Measurements from ENCODE around the gene PDE10A.

Gene PDE10A

DNA sequence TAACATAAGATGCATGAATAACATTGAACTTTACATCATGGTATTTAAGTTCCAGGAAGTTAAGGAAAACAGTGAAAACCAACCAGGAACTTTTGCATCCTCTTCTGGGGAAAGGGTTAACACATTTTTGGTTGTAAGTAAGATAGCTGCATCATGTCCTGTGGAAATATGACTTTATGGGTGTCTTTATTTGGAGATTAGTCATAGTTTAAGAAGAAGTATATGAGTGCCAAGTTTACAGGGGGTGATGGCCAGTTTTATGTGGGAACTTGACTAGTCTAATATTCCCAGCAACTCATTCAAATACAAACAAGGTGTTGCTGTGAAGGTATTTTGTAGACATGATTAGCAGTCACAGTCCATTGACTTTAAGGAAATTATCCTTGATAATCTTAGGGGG lies 78.0 kb downstream of the PDE10A start:
- H3K4me1 ChIP-seq (ENCODE audit: control insufficient read depth, insufficient read depth, low read length), result no peaks in the 10 kb centered on the region
- H3K9ac ChIP-seq (ENCODE audit: low read length), result no peak overlapping the region
- no peaks in the 10 kb centered on the region for H3K36me3 ChIP-seq (ENCODE audit: control insufficient read depth, insufficient read depth, low read length)
- H3K27me3 ChIP-seq (ENCODE audit: control insufficient read depth, insufficient read depth, low read length), result no peaks in the 10 kb centered on the region
- H3K27ac ChIP-seq (ENCODE audit: low read depth, low read length), result no peak overlapping the region
- no peak overlapping the region for H3K4me3 ChIP-seq (ENCODE audit: low read length)

GRCh38 chr6:165584541-165584940 lies 78.5 kb downstream of the PDE10A start:
- no peak overlapping the region for H3K27ac ChIP-seq (ENCODE audit: low read depth, low read length)
- no peaks in the 10 kb centered on the region for H3K27me3 ChIP-seq (ENCODE audit: control insufficient read depth, insufficient read depth, low read length)
- H3K9ac ChIP-seq (ENCODE audit: low read length), result no peak overlapping the region
- no peaks in the 10 kb centered on the region for H3K4me1 ChIP-seq (ENCODE audit: control insufficient read depth, insufficient read depth, low read length)
- H3K4me3 ChIP-seq (ENCODE audit: low read length), result no peak overlapping the region
- no peaks in the 10 kb centered on the region for H3K36me3 ChIP-seq (ENCODE audit: control insufficient read depth, insufficient read depth, low read length)

GRCh38 chr6:165581678-165582077 lies 81.4 kb downstream of the PDE10A start:
- Histone ChIP-seq H3K9ac (ENCODE audit: low read length) (no peak overlapping the region), H3K36me3 (ENCODE audit: control insufficient read depth, insufficient read depth, low read length) (no peaks in the 10 kb centered on the region), H3K27me3 (ENCODE audit: control insufficient read depth, insufficient read depth, low read length) (no peaks in the 10 kb centered on the region), H3K4me1 (ENCODE audit: control insufficient read depth, insufficient read depth, low read length) (no peaks in the 10 kb centered on the region), H3K27ac (ENCODE audit: low read depth, low read length) (no peak overlapping the region), H3K4me3 (ENCODE audit: low read length) (no peak overlapping the region)

- Histone ChIP-seq H3K36me3 (ENCODE audit: control insufficient read depth, insufficient read depth, low read length) (no peaks in the 10 kb centered on the region), H3K4me1 (ENCODE audit: control insufficient read depth, insufficient read depth, low read length) (no peaks in the 10 kb centered on the region), H3K27me3 (ENCODE audit: control insufficient read depth, insufficient read depth, low read length) (no peaks in the 10 kb centered on the region), H3K4me3 (ENCODE audit: low read length) (no peak overlapping the region), H3K27ac (ENCODE audit: low read depth, low read length) (no peak overlapping the region), H3K9ac (ENCODE audit: low read length) (no peak overlapping the region)
Observed at GRCh38 chr6:165580136-165580535, 82.9 kb downstream of the PDE10A start.

- no peak overlapping the region for H3K9ac ChIP-seq (ENCODE audit: low read length)
- no peak overlapping the region for H3K4me3 ChIP-seq (ENCODE audit: low read length)
- H3K27ac ChIP-seq (ENCODE audit: low read depth, low read length), result no peak overlapping the region
- no peaks in the 10 kb centered on the region for H3K27me3 ChIP-seq (ENCODE audit: control insufficient read depth, insufficient read depth, low read length)
- H3K36me3 ChIP-seq (ENCODE audit: control insufficient read depth, insufficient read depth, low read length), result no peaks in the 10 kb centered on the region
- H3K4me1 ChIP-seq (ENCODE audit: control insufficient read depth, insufficient read depth, low read length), result no peaks in the 10 kb centered on the region
Observed at GRCh38 chr6:165579151-165579550, 83.9 kb downstream of the PDE10A start.

DNA sequence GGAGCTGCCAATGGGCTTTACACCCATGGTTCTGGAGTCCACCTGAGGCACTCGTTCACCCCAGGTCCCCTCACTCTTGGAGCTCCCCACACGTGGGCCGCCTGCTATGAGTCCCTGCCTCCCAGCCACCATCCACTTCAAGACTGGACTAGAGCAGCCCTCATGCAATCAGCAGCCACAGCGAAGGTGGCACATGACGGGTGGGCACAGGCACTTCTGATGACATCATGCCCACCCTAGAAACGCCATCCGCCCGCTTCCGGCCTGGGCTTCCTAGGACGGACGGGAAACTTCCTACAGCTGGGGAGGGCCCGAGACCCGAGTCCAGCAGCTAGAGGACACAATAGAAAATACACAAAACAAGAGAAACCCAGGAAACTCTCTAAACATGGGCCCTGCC lies 85.5 kb downstream of the PDE10A start:
- Histone ChIP-seq H3K36me3 (ENCODE audit: control insufficient read depth, insufficient read depth, low read length) (no peaks in the 10 kb centered on the region), H3K27ac (ENCODE audit: low read depth, low read length) (no peak overlapping the region)

GRCh38 chr6:165575158-165575549 lies 87.9 kb downstream of the PDE10A start:
- no peaks in the 10 kb centered on the region for H3K27me3 ChIP-seq (ENCODE audit: control insufficient read depth, insufficient read depth, low read length)
- no peaks in the 10 kb centered on the region for H3K4me1 ChIP-seq (ENCODE audit: control insufficient read depth, insufficient read depth, low read length)
- H3K27ac ChIP-seq (ENCODE audit: low read depth, low read length), result no peak overlapping the region
- no peaks in the 10 kb centered on the region for H3K36me3 ChIP-seq (ENCODE audit: control insufficient read depth, insufficient read depth, low read length)
- H3K9ac ChIP-seq (ENCODE audit: low read length), result no peak overlapping the region
- no peak overlapping the region for H3K4me3 ChIP-seq (ENCODE audit: low read length)

More for the DNA sequence above, 85.5 kb downstream of the PDE10A start:
- Histone ChIP-seq H3K9ac (ENCODE audit: low read length) (no peak overlapping the region), H3K4me3 (ENCODE audit: low read length) (no peak overlapping the region), H3K4me1 (ENCODE audit: control insufficient read depth, insufficient read depth, low read length) (no peaks in the 10 kb centered on the region), H3K27me3 (ENCODE audit: control insufficient read depth, insufficient read depth, low read length) (no peaks in the 10 kb centered on the region)

- H3K27ac ChIP-seq (ENCODE audit: low read depth, low read length), result no peak overlapping the region
- H3K4me1 ChIP-seq (ENCODE audit: control insufficient read depth, insufficient read depth, low read length), result no peaks in the 10 kb centered on the region
- no peaks in the 10 kb centered on the region for H3K27me3 ChIP-seq (ENCODE audit: control insufficient read depth, insufficient read depth, low read length)
- H3K4me3 ChIP-seq (ENCODE audit: low read length), result no peak overlapping the region
- H3K9ac ChIP-seq (ENCODE audit: low read length), result no peak overlapping the region
- no peaks in the 10 kb centered on the region for H3K36me3 ChIP-seq (ENCODE audit: control insufficient read depth, insufficient read depth, low read length)
Observed at GRCh38 chr6:165574220-165575157, 88.6 kb downstream of the PDE10A start.

DNA sequence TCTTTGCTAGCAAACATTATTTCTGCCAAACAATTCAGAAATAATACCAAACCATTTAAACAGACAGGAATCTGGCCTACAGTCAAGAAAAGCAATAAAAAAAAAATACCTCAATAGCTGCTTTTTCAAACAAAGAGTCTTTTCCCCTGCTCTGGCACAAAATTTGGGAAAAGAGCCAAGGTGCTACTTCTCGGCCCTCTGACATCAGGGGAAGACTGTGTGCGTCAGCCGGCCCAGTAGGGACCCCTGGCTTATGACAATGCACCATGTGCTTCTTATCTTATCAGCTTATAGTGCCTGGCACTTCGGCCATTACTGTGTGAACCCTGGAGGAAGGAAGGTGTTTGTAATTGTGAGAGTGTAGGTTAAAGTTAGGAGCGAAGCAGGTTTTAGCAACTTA lies 89.4 kb downstream of the PDE10A start:
- H3K4me1 ChIP-seq (ENCODE audit: control insufficient read depth, insufficient read depth, low read length), result no peaks in the 10 kb centered on the region
- H3K4me3 ChIP-seq (ENCODE audit: low read length), result no peak overlapping the region
- no peaks in the 10 kb centered on the region for H3K27me3 ChIP-seq (ENCODE audit: control insufficient read depth, insufficient read depth, low read length)
- H3K36me3 ChIP-seq (ENCODE audit: control insufficient read depth, insufficient read depth, low read length), result no peaks in the 10 kb centered on the region
- no peak overlapping the region for H3K9ac ChIP-seq (ENCODE audit: low read length)
- H3K27ac ChIP-seq (ENCODE audit: low read depth, low read length), result no peak overlapping the region

DNA sequence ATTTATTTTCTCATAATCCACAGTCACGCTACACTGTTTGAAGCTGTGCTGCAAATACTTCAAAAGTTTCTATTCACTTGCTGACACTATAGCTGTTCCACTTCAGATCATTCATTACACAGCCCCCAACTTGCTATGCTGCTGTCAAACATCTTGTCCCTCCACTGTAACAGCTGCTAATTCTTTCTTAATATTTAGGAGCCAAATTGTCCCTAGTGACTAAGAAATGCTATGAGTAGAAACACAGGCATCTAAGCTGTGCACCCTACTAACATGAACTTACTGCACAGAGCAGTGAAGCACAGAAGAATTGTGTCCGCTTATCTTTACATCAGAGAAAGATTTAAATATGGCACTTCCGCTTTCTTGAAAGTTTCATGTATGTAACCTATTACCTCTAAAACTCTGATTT lies 91.3 kb downstream of the PDE10A start:
- H3K27me3 ChIP-seq (ENCODE audit: control insufficient read depth, insufficient read depth, low read length), result no peaks in the 10 kb centered on the region
- H3K4me1 ChIP-seq (ENCODE audit: control insufficient read depth, insufficient read depth, low read length), result no peaks in the 10 kb centered on the region
- H3K36me3 ChIP-seq (ENCODE audit: control insufficient read depth, insufficient read depth, low read length), result no peaks in the 10 kb centered on the region
- H3K4me3 ChIP-seq (ENCODE audit: low read length), result no peak overlapping the region
- H3K9ac ChIP-seq (ENCODE audit: low read length), result no peak overlapping the region
- H3K27ac ChIP-seq (ENCODE audit: low read depth, low read length), result no peak overlapping the region

DNA sequence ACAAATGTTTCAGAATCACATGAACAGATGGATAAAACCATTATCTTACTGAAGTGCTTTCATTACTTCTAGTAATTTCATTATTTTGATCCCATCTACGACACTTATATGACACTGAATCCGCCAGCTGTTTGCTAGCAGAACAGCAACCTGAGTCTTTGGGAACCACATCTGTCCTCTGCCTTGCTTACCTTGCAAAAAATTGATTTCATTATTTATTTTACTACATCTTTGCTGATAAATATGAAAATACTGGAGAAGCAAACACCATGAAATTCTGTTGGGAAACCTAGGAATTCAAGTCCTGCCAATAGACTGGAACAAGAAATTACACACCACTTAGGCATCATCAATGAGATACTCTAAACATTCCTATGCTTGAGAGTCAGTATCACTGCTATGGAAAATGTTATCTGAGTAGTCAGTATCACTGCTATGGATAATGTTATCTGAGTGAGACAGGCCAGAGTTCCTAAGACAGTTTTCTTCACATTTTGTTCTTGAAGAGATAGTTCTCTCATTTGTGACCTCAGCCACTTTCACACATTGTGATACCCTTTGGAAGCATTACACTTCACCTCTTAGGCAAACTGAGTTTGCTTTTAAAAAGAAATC lies 91.9 kb downstream of the PDE10A start:
- H3K27ac ChIP-seq (ENCODE audit: low read depth, low read length), result no peak overlapping the region

DNA sequence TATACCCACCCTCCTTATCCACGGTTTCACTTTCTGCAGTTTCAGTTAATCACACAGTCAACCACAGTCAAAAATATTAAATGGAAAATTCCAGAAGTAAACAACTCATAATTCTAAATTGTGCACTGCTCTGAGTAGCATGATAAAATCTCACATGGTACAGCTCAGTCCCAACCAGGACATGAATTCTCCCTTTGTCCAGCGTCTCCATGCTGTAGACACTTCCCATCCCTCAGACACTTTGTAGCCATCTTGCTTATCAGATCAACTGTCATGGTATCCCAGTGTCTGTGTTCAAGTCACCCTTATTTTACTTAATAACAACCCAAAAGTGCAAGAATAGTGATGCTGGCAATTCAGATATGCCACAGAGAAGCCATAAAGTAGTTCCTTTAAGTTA lies 94.7 kb downstream of the PDE10A start:
- Histone ChIP-seq H3K36me3 (ENCODE audit: control insufficient read depth, insufficient read depth, low read length) (no peaks in the 10 kb centered on the region), H3K4me1 (ENCODE audit: control insufficient read depth, insufficient read depth, low read length) (no peaks in the 10 kb centered on the region), H3K27me3 (ENCODE audit: control insufficient read depth, insufficient read depth, low read length) (no peaks in the 10 kb centered on the region), H3K27ac (ENCODE audit: low read depth, low read length) (no peak overlapping the region), H3K4me3 (ENCODE audit: low read length) (no peak overlapping the region), H3K9ac (ENCODE audit: low read length) (no peak overlapping the region)

More for the DNA sequence above, 91.9 kb downstream of the PDE10A start:
- no peak overlapping the region for H3K4me3 ChIP-seq (ENCODE audit: low read length)
- no peaks in the 10 kb centered on the region for H3K27me3 ChIP-seq (ENCODE audit: control insufficient read depth, insufficient read depth, low read length)
- H3K9ac ChIP-seq (ENCODE audit: low read length), result no peak overlapping the region
- H3K36me3 ChIP-seq (ENCODE audit: control insufficient read depth, insufficient read depth, low read length), result no peaks in the 10 kb centered on the region
- H3K4me1 ChIP-seq (ENCODE audit: control insufficient read depth, insufficient read depth, low read length), result no peaks in the 10 kb centered on the region
